Gastroesophageal sphincter (tissue), 4 donors: Measurements from ENCODE around the gene COL26A1. TPM values are rescaled to one million over a fixed set of nuclear protein-coding genes. Genes with fewer than 3 reads are reported as not detected.

Experiments
- ATAC-seq: fragments of 150-250 bp; one replicate; pipeline ENCODE4 v1.9.1; 2016; ENCODE audit warnings: mild to moderate bottlenecking, moderate library complexity
- H3K27ac ChIP-seq, 4 donors: fragments of 200-600 bp; sonication (generic) in 3 of 4; 1 replicate in 3 of 4; 2 replicates in 1 of 4; pipeline ENCODE4 v1.5.1; 2016 to 2019
- H3K27me3 ChIP-seq: fragments of 200-600 bp; sonication (generic); one replicate; pipeline ENCODE4 v1.5.1; 2019
- H3K36me3 ChIP-seq, 2 donors: fragments of 200-600 bp; sonication (generic); one replicate each; pipeline ENCODE4 v1.5.1; 2019; ENCODE audit warnings: control low read depth in 1 of 2
- H3K4me1 ChIP-seq, 3 donors: fragments of 200-600 bp; sonication (generic); 1 replicate in 2 of 3; 2 replicates in 1 of 3; pipeline ENCODE4 v1.5.1; 2016 to 2019; ENCODE audit warnings: control low read depth in 2 of 3
- H3K4me3 ChIP-seq, 2 donors: fragments of 200-600 bp; sonication (generic); one replicate each; pipeline ENCODE4 v1.5.1; 2019; ENCODE audit warnings: mild to moderate bottlenecking in 1 of 2, moderate library complexity in 1 of 2
- H3K9me3 ChIP-seq, 3 donors: fragments of 200-600 bp; sonication (generic); one replicate each; pipeline ENCODE4 v1.5.1; 2017 to 2019; ENCODE audit warnings: control low read depth in 2 of 3
- CTCF ChIP-seq, 4 experiments: fragments of 200-600 bp in 2 of 4; fragments of 450-650 bp in 2 of 4; sonication (generic) in 1 of 4; IDR thresholded peaks; one replicate each; pipeline ENCODE4 v1.5.1; 2017 to 2019; ENCODE audit warnings: antibody characterized with exemption in 4 of 4, mild to moderate bottlenecking in 2 of 4, moderate library complexity in 2 of 4
- EP300 ChIP-seq: sonication (generic); formaldehyde crosslinking; IDR thresholded peaks from one replicate; pipeline ENCODE4 v1.6.1; 2017; ENCODE audit warnings: antibody characterized with exemption, mild to moderate bottlenecking
- POLR2A ChIP-seq, 2 donors: fragments of 450-650 bp; IDR thresholded peaks; one replicate each; pipeline ENCODE4 v1.6.1; 2017; ENCODE audit warnings: antibody characterized with exemption in 2 of 2, mild to moderate bottlenecking in 2 of 2, moderate library complexity in 1 of 2
- POLR2AphosphoS5 ChIP-seq: sonication (generic); formaldehyde crosslinking; IDR thresholded peaks from one replicate; pipeline ENCODE4 v1.6.1; 2017; ENCODE audit warnings: antibody characterized with exemption
- WGBS, 2 donors: methylation state at CpG; one replicate each; pipeline ENCODE4 v1.1.5; 2018; ENCODE audit warnings: low coverage in 1 of 2; 5-methylcytosine and 5-hydroxymethylcytosine counted together
- total RNA-seq, 4 donors: library from RNA; depleted of rRNA; stranded (reverse); fragments of >200 nt; gene quantifications; one replicate each; pipeline ENCODE4 v1.1.0, GENCODE V29; 2016

Gene COL26A1
- total RNA-seq, 4 donors from 2014 or later: not detected

DNA sequence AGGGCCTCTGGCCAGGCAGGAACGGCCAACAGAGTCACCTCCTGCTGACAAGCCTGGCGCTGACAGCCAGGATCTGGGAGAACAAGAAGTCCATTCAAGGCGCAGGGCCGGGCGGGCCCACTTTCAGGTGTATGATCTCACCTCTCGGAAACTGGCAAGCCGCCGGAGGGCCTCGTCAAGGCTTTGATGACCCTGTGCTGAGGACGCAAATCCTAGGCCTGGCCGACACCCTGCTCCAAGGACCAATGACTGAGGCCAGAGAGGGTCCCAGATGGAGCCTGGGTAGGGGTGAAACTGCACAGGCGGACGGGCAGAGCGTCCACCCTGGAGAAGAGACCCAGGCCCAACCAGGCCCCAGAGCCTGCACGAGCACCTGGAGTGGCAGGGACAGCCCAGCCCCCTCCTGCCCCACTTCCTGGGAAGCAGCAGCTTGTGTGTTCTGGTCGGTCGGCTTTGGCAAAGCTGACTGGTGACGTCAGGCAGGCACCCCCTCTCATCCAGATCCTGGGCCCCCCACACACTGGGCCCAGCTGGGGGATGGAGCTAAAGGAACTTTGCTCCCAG, 235.8 kb downstream of the COL26A1 start:
- peaks cover 0 to 4% (median 0%) of the 10 kb centered on the region in 3 donors for H3K9me3 ChIP-seq
- TF ChIP-seq POLR2A (IDR thresholded peaks at IDR 0.05) (no peak), POLR2AphosphoS5 (no peak), CTCF (IDR thresholded peaks at IDR 0.05) (no peak), EP300 (no peak)
- WGBS, 2 donors: no CpG with 5 or more reads among the region's 18 CpGs
- no peaks in the 10 kb centered on the region for H3K27me3 ChIP-seq
- ATAC-seq: no peak
- peaks cover 0 to 11% (median 0%) of the 10 kb centered on the region in 3 donors for H3K4me1 ChIP-seq
- peak overlapping the region in 1 of 4 donors; percentile 33 for H3K27ac ChIP-seq
- no peaks in the 10 kb centered on the region for H3K36me3 ChIP-seq
- no peak overlapping the region for H3K4me3 ChIP-seq

DNA sequence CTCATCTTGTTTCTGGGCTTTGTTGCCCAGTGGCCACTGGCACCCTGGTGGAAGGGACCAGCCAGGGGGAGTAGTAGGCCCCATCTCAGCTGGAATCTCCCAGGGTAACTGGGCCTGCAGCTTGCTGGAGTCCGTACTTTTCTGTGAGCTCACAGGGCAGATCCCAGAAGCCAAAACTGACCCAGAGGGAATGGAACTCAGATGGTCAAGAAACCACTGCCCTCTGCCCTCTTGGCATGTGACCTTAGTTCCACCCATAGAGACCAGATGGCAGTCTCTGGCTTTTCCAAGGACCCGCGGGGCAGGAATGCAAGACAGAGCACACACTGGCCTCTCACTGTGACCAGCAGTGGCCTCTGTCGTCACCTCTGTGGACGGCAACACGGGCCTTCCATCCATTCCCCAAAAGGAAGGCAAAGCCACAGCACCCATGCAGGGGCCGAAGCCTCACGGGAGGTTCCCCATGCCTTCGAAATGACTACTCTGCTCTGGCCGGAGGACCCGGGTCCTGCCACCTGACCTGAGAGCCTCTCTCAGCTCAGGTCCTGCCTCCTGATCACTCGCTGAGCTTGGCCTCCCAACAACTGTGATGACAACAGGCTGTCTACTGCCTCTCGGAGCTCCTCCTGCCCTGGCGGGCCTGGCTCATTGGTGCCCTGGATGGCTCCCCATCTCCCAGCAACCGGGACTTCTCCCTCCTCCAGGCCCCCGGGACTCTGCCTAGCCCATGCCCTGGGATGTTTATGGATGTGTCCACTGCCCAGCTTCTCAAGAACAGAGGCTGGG, 236.5 kb downstream of the COL26A1 start:
- Histone ChIP-seq H3K4me3 (no peak overlapping the region), H3K36me3 (no peaks in the 10 kb centered on the region), H3K27ac (peak overlapping the region in 1 of 4 donors; percentile 33)

GRCh38 chr7:101599787-101600186, 237.1 kb downstream of the COL26A1 start:
- TF ChIP-seq POLR2AphosphoS5 (no peak), EP300 (no peak), CTCF (IDR thresholded peaks at IDR 0.05) (no peak), POLR2A (IDR thresholded peaks at IDR 0.05) (no peak)
- Histone ChIP-seq H3K9me3 (peaks cover 0 to 4% (median 0%) of the 10 kb centered on the region in 3 donors), H3K36me3 (no peaks in the 10 kb centered on the region), H3K27me3 (no peaks in the 10 kb centered on the region), H3K4me3 (no peak overlapping the region), H3K4me1 (peaks cover 0 to 11% (median 0%) of the 10 kb centered on the region in 3 donors), H3K27ac (no peak overlapping the region)
- no peak for ATAC-seq
- 93 to 100% methylated on average over 1 to 3 of the region's 3 CpGs for WGBS, 2 donors

More for the DNA sequence above, 236.5 kb downstream of the COL26A1 start:
- no peaks in the 10 kb centered on the region for H3K27me3 ChIP-seq
- H3K9me3 ChIP-seq: peaks cover 0 to 4% (median 0%) of the 10 kb centered on the region in 3 donors
- TF ChIP-seq POLR2A (IDR thresholded peaks at IDR 0.05) (no peak), CTCF (IDR thresholded peaks at IDR 0.05) (no peak), EP300 (no peak)
- no peak for ATAC-seq
- WGBS, 2 donors: 62 to 67% methylated on average over 4 to 12 of the region's 16 CpGs
- H3K4me1 ChIP-seq: peaks cover 0 to 11% (median 0%) of the 10 kb centered on the region in 3 donors

- H3K9me3 ChIP-seq: no peaks in the 10 kb centered on the region
- TF ChIP-seq EP300 (no peak), POLR2A (IDR thresholded peaks at IDR 0.05) (no peak), CTCF (IDR thresholded peaks at IDR 0.05) (no peak), POLR2AphosphoS5 (no peak)
- H3K4me3 ChIP-seq: no peak overlapping the region
- H3K4me1 ChIP-seq: peaks cover 0 to 11% (median 0%) of the 10 kb centered on the region in 3 donors
- 0 to 20% methylated on average over 2 to 3 of the region's 12 CpGs for WGBS, 2 donors
- no peak for ATAC-seq
- no peak overlapping the region for H3K27ac ChIP-seq
- H3K27me3 ChIP-seq: no peaks in the 10 kb centered on the region
- H3K36me3 ChIP-seq: no peaks in the 10 kb centered on the region
Measured at GRCh38 chr7:101602082-101602481, 239.4 kb downstream of the COL26A1 start.
